GM12873 (cell line): ENCODE results near the gene SPRYD3.

Experiments
- CTCF ChIP-seq: IDR thresholded peaks from 2 replicates; pipeline ENCODE4 v1.5.1; 2012; ENCODE audit warnings: low read depth, mild to moderate bottlenecking, moderate library complexity, low read length, control low read depth; ENCODE audit not compliant: insufficient read depth; ENCODE audit errors: missing control alignments

SPRYD3 gene

DNA sequence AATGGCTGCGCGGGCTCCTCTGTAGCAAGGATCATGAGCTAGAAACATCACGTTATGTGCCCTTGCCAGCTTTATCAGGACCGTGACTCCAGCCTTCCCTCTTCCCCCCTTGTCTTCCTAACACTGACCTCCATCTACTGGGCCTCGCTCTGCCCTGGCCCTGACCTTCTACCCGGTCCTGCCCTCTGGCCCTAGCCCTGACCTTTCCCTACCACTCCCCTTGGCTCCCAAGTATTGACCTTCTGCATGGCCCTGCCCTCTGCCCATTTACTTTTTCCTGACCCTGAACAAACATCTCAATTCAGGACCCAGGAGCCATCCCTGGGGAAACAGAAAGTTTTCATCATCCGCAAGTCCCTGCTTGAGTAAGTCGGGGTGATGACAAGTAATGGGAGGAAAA is 26.1 kb upstream of the SPRYD3 start:
- TF ChIP-seq CTCF: no peak

- TF ChIP-seq CTCF: no peak
Measured at GRCh38 chr12:53103860-53104305, 24.7 kb upstream of the SPRYD3 start.

DNA sequence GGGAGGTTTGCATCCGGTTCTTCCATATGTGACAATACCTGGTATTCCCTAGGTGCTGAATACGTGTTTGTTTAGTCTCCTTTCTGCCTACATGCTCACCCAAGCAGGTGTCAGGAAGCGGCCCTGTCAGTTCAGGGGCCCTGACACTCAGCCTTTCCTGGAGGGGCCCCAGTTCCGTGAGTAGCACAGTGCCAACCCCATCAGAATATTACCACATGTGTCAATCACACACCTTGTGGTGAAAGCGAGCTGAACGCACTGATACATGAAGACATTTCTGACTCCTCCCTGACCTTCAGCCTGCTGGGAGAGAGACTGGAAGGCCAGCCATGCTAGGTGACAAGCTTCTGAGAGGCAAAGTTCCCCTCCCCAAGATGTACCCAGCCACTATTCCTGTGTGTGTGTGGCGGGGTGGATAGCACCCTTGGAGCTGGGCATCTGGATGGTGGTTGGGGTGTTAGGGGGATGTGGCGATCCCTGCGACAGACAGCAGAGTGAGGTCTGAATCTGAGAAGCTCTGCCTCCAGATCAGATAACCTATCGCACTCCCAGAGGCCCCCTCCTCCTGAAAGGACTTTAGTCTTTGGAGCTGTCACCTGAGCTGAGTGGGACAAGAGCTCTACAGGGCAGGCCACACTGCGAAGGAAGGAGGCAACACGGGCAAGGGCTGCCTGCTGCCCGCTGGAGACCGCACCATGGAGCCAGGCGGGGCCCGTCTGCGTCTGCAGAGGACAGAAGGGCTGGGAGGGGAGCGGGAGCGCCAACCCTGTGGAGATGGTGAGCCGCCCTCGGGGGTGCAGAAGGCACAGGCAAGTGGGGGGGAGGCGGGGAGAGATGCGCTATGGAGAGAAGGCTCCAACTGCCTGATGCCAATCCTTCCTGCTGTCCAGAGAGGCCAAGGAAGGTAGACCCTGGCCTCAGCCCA is 24.0 kb upstream of the SPRYD3 start, which contains the start of gene SOAT2:
TSS of gene SOAT2 (plus strand) at position 604 of the 925 bp plus-strand sequence. CDS start at position 696, 92 bp downstream.
- no peak for TF ChIP-seq CTCF

GRCh38 chr12:53101931-53102781 is 23.0 kb upstream of the SPRYD3 start:
- TF ChIP-seq CTCF: no peak

DNA sequence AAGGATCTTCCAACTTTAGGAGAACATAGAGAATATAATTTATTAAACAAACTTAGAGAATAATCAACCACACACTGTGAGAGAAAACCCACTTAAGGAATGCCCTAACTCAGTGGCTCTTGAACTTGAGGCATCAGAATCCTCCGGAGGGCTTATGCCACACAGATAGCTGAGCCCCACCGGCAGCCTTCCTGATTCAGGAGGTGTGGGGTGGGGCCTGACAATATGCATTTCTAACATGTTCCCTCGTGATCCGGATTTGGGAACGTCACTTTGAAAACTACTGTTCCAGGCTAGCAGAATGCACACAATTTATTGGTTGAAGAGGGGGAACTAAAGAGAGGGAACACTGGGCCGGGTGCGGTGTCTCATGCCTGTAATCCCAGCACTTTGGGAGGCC is 22.1 kb upstream of the SPRYD3 start:
- TF ChIP-seq CTCF: no peak

DNA sequence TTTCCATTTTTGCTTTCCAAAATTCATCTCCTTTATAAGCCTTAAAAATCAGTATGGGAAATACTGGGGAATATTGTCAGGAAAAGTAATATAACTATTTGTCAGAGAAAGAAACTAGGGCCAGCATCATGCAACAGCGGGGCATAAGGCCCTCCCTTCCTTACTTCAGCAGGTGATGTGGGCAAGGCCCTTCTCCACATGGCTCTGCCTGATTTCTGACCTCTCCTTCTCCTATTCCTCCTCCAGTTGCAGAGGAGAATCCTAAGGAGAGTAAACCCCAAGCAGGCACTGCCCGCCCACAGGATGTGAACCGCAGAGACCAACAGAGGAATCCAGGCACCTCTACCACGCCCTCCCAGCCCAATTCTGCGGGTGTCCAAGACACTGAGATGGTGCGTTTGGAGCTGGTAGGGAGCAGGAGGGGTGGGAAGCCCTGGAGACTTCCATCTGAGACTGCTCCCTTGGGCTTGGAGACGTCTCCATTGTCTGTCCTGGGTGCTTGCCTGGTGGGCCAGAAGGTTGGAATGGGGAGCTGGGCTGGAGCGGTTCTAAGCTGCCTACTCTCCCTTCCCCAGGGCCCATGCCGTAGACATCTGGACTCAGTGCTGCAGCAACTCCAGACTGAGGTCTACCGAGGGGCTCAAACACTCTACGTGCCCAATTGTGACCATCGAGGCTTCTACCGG is 21.4 kb upstream of the SPRYD3 start:
- no peak for TF ChIP-seq CTCF
